Memory B cell (primary cell): ENCODE data around the gene GCC1.
"Not testable (repeated sequence)": the region's sequence is repeated elsewhere in the genome, so short reads cannot be mapped to it uniquely, and the experiment has no call there.

Experiments used
- ATAC-seq: fragments of 150-1000 bp; cut with Tn5 transposase; 2 replicates; pipeline ENCODE4 v1.10.0; 2021; ENCODE audit warnings: low read depth, mild to moderate bottlenecking, moderate library complexity
- DNase-seq, 2 donors: peaks; one replicate each; pipeline ENCODE4 v3.0.0; 2022; ENCODE audit warnings: low spot score in 2 of 2
- H3K27ac Mint-ChIP-seq: one replicate; pipeline ENCODE4 v1.8.0; 2022; ENCODE audit warnings: mild to moderate bottlenecking, moderate library complexity, mixed read lengths
- H3K27me3 Mint-ChIP-seq: one replicate; pipeline ENCODE4 v1.8.0; 2022; ENCODE audit warnings: mixed read lengths
- H3K36me3 Mint-ChIP-seq: one replicate; pipeline ENCODE4 v1.8.0; 2022; ENCODE audit warnings: mild to moderate bottlenecking, mixed read lengths
- H3K4me1 Mint-ChIP-seq: one replicate; pipeline ENCODE4 v1.8.0; 2022; ENCODE audit warnings: mixed read lengths
- H3K4me3 Mint-ChIP-seq: one replicate; pipeline ENCODE4 v1.8.0; 2022; ENCODE audit warnings: mild to moderate bottlenecking, moderate library complexity, mixed read lengths
- H3K9me3 Mint-ChIP-seq: one replicate; pipeline ENCODE4 v1.8.0; 2022; ENCODE audit warnings: mixed read lengths

Gene GCC1

DNA sequence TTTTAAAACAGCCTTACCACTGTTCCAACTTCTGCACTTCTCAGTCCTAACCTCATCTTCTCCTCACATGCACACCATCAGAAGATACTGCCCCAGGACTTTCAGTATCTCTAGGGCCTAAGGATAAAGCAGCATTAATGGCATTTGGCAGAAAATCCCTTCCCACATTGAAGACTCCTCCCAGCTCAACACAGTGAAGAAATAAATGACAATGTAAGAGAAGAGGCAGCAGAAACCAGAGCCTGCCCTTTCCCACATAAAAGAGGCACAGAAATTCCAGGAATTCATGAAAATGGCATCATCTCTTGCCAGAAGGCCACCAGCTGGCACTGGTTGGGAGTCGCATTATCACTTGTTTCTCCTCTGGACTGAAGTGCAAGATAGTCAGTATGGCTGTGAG lies 3.7 kb downstream of the GCC1 start:
- ATAC-seq, result no peak
- no peak overlapping the region for H3K4me3 Mint-ChIP-seq
- no peaks in the 10 kb centered on the region for H3K9me3 Mint-ChIP-seq
- peaks cover 35% of the 10 kb centered on the region for H3K4me1 Mint-ChIP-seq
- H3K27me3 Mint-ChIP-seq, result no peaks in the 10 kb centered on the region
- no peak for DNase-seq
- no peak overlapping the region for H3K27ac Mint-ChIP-seq
- peaks cover 18% of the 10 kb centered on the region for H3K36me3 Mint-ChIP-seq

- H3K27ac Mint-ChIP-seq, result no peak overlapping the region
- peaks cover 29% of the 10 kb centered on the region for H3K4me1 Mint-ChIP-seq
- DNase-seq (no peak), ATAC-seq (no peak)
- H3K4me3 Mint-ChIP-seq, result no peak overlapping the region
- peaks cover 20% of the 10 kb centered on the region for H3K36me3 Mint-ChIP-seq
- no peaks in the 10 kb centered on the region for H3K9me3 Mint-ChIP-seq
- H3K27me3 Mint-ChIP-seq, result no peaks in the 10 kb centered on the region
These were observed 4.8 kb downstream of the GCC1 start for GRCh38 chr7:127580612-127581011.

DNA sequence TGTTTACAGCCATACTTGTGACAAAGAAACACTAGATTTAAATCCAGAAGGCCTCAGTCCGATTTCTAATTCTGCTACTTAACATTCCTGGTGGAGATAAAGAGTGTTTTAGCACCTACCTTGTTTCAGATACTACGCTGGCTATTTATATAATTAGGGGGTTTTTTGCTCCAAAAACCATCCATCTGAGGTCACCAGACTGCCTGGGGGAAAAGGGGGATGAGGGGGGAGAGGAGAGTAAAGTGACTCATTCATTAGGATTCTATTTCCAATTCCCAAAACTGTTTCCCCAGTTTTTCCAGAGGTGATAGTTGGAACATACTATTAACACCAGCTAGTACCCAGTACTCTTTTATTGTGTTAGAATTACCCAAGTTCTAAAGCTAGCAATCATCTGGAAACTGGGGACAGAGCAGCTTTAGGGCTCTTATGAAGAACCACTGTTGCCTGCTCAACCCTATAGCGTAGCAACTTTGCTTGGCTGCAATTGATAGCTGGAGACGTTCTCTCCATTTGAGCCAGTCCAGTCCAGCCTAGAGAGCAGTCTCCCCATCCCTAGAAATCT lies 6.6 kb downstream of the GCC1 start:
- Mint-ChIP-seq H3K27me3 (no peaks in the 10 kb centered on the region), H3K4me3 (no peak overlapping the region), H3K36me3 (peaks cover 28% of the 10 kb centered on the region), H3K27ac (no peak overlapping the region), H3K9me3 (no peaks in the 10 kb centered on the region), H3K4me1 (peaks cover 19% of the 10 kb centered on the region)
- no peak for DNase-seq
- no peak for ATAC-seq

DNA sequence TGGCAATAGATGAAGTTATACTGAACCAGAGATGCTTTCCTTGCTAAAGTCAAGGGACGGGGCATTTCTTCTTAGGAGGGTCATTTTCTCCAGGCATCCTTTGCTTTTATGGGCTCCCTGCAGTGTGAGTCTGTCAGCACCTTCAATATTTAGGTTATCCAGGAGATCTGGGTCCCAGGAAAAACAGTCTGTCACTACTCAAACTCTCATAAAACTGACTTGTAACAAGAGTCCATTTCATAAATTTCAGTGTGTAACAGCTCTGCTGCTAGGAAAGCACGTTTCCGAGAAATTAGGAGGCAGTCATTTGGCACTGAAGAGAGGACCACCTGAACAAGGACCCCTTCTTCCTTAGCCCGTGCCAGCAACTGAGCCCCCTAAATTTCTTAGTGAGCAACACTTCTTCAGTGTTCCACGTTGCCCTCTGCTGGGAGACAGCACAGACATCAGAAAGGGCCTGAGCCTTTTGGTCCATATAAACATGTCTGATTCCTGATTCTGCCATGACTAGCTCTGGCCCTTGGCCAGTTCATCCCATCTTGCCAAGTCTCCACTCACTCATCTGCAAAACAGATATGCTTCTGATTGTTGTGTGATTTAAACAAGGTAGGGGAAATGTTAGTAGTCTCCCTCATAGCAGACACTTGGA lies 7.2 kb downstream of the GCC1 start:
- Mint-ChIP-seq H3K36me3 (peaks cover 28% of the 10 kb centered on the region), H3K4me1 (peaks cover 14% of the 10 kb centered on the region), H3K27me3 (no peaks in the 10 kb centered on the region), H3K9me3 (no peaks in the 10 kb centered on the region), H3K4me3 (no peak overlapping the region), H3K27ac (no peak overlapping the region)
- ATAC-seq, result no peak
- DNase-seq, result no peak

DNA sequence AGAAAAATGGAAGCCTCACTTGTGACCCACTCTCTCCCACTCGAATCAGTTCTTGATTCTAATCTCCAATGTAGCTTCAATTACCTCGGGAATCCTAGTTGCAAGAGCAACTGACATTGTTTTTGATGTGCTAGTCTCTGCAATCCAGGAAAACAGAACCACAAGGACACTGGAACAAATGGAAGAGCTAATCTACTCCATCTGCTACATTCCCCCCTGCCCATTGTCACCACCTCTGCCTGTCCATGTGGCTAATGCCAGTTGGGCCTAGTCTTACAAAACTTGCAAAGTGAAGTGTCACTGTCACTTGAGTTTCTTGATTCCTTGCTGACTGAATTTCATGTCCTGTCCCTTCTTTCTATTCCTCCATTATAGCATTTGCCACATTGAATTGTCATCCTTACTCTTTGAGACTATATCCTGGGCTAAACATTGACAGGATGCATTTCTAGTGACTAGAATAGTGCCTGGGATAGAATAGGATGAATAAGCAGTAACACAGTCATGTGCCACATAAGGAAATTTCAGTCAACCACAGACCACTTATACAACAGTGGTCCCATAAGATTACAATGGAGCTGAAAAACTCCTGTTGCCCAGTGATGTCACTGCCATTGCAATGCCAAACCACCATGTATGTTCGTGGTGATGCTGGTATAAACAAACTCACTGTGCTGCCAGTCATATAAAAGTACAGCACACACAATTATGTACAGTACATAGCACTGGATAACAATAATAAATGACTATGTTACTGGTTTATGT lies 13.5 kb downstream of the GCC1 start:
- Mint-ChIP-seq H3K36me3 (peaks cover 17% of the 10 kb centered on the region), H3K4me3 (no peak overlapping the region), H3K27me3 (no peaks in the 10 kb centered on the region), H3K9me3 (no peaks in the 10 kb centered on the region), H3K4me1 (no peaks in the 10 kb centered on the region), H3K27ac (no peak overlapping the region)
- no peak for ATAC-seq
- DNase-seq, result no peak

DNA sequence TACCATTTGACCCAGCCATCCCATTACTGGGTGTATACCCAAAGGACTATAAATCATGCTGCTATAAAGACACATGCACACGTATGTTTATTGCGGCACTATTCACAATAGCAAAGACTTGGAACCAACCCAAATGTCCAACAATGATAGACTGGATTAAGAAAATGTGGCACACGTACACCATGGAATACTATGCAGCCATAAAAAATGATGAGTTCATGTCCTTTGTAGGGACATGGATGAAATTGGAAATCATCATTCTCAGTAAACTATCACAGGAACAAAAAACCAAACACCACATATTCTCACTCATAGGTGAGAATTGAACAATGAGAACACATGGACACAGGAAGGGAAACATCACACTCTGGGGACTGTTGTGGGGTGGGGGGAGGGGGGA lies 17.4 kb downstream of the GCC1 start:
- ATAC-seq, DNase-seq, H3K27me3 Mint-ChIP-seq, H3K9me3 Mint-ChIP-seq, H3K27ac Mint-ChIP-seq, H3K4me3 Mint-ChIP-seq, H3K4me1 Mint-ChIP-seq: not testable (repeated sequence)
- H3K36me3 Mint-ChIP-seq, result peaks cover 19% of the 10 kb centered on the region

GRCh38 chr7:127566242-127566641 lies 19.2 kb downstream of the GCC1 start:
- Mint-ChIP-seq H3K4me1 (no peaks in the 10 kb centered on the region), H3K9me3 (peaks cover 5% of the 10 kb centered on the region), H3K4me3 (no peak overlapping the region), H3K27ac (no peak overlapping the region), H3K27me3 (no peaks in the 10 kb centered on the region), H3K36me3 (peaks cover 18% of the 10 kb centered on the region)
- ATAC-seq (no peak), DNase-seq (no peak)

GRCh38 chr7:127557803-127558202 lies 27.6 kb downstream of the GCC1 start:
- Mint-ChIP-seq H3K9me3 (peaks cover 3% of the 10 kb centered on the region), H3K36me3 (peaks cover 2% of the 10 kb centered on the region), H3K27me3 (peaks cover 3% of the 10 kb centered on the region), H3K4me3 (no peak overlapping the region), H3K27ac (no peak overlapping the region), H3K4me1 (no peaks in the 10 kb centered on the region)
- DNase-seq (no peak), ATAC-seq (no peak)

DNA sequence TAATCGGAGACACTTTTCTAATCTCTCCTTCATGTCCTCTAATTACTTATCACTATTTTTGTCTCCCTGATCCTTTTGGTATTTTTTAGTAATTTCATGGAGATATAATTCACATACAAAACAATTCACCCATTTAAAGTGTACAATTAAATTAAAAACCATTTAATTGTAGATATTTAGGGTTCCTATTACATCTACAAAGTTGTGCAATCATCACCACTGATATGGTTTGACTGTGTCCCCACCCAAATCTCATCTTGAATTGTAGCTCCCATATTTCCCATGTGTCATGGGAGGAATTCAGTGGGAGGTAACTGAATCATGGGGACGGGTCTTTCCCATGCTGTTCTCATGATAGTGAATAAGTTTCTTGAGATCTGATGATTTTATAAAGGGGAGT lies 29.0 kb downstream of the GCC1 start:
- Mint-ChIP-seq H3K27ac (no peak overlapping the region), H3K36me3 (peaks cover 3% of the 10 kb centered on the region), H3K4me1 (no peaks in the 10 kb centered on the region), H3K9me3 (peaks cover 3% of the 10 kb centered on the region), H3K4me3 (no peak overlapping the region), H3K27me3 (peaks cover 5% of the 10 kb centered on the region)
- ATAC-seq (no peak), DNase-seq (no peak)

- Mint-ChIP-seq H3K27ac (no peak overlapping the region), H3K4me3 (no peak overlapping the region), H3K4me1 (no peaks in the 10 kb centered on the region), H3K27me3 (peaks cover 8% of the 10 kb centered on the region), H3K9me3 (peaks cover 4% of the 10 kb centered on the region), H3K36me3 (peaks cover 4% of the 10 kb centered on the region)
- DNase-seq, result no peak
- no peak for ATAC-seq
These were observed 33.5 kb downstream of the GCC1 start for GRCh38 chr7:127551941-127552340.

GRCh38 chr7:127550247-127550646 lies 35.1 kb downstream of the GCC1 start:
- peaks cover 12% of the 10 kb centered on the region for H3K27me3 Mint-ChIP-seq
- DNase-seq (no peak), ATAC-seq (no peak)
- H3K4me1 Mint-ChIP-seq, result no peaks in the 10 kb centered on the region
- H3K27ac Mint-ChIP-seq, result no peak overlapping the region
- peaks cover 8% of the 10 kb centered on the region for H3K9me3 Mint-ChIP-seq
- no peak overlapping the region for H3K4me3 Mint-ChIP-seq
- H3K36me3 Mint-ChIP-seq, result peaks cover 8% of the 10 kb centered on the region

DNA sequence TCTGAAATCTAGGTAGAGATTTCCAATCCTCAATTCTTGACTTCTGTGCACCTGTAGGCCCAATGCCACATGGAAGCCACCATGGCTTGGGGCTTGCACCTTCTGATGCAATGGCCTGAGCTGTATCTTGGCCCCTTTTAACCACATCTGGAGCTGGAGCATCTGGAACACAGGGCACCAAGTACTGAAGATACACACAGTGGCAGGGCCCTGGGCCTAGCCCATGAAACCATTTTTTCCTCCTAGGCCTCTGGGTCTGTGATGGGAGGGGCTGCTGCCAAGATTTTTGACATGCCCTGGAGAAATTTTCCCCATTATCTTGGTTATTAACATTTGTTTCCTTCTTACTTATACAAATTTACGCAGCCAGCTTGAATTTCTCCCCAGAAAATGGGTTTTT lies 39.1 kb downstream of the GCC1 start:
- Mint-ChIP-seq H3K9me3 (peaks cover 8% of the 10 kb centered on the region), H3K27me3 (peaks cover 10% of the 10 kb centered on the region), H3K27ac (no peak overlapping the region), H3K36me3 (peaks cover 5% of the 10 kb centered on the region), H3K4me1 (no peaks in the 10 kb centered on the region), H3K4me3 (no peak overlapping the region)
- ATAC-seq (no peak), DNase-seq (no peak)

DNA sequence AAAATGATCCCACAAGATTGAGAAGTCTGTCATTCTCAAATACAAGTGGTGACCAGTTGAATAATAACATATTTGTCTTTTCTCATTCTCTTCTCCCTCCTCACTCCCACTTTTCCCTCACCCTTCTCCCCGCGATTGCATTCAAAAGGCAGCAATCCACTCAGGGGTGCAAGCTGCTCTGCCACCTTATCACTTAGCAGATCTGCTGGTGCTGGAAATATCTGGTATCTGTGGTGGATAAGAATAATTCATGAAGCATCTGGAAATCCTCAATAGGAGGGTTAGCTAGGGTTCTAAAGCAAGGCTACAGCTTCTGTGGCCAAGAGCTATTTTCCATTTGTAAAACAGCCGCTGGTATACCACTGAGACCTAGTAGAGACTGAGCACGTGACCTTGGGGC lies 43.8 kb downstream of the GCC1 start:
- peaks cover 4% of the 10 kb centered on the region for H3K4me1 Mint-ChIP-seq
- peaks cover 17% of the 10 kb centered on the region for H3K27me3 Mint-ChIP-seq
- ATAC-seq (no peak), DNase-seq (no peak)
- H3K27ac Mint-ChIP-seq, result no peak overlapping the region
- H3K4me3 Mint-ChIP-seq, result no peak overlapping the region
- H3K9me3 Mint-ChIP-seq, result peaks cover 2% of the 10 kb centered on the region
- H3K36me3 Mint-ChIP-seq, result peaks cover 3% of the 10 kb centered on the region

- H3K4me3 Mint-ChIP-seq, H3K36me3 Mint-ChIP-seq, DNase-seq, H3K4me1 Mint-ChIP-seq, H3K9me3 Mint-ChIP-seq, ATAC-seq, H3K27ac Mint-ChIP-seq: not testable (repeated sequence)
- peaks cover 19% of the 10 kb centered on the region for H3K27me3 Mint-ChIP-seq
These were observed 44.9 kb downstream of the GCC1 start for GRCh38 chr7:127540461-127540860.
